Measurements from ENCODE around the gene GTPBP3.
"Not testable (repeated sequence)": the region's sequence is repeated elsewhere in the genome, so short reads cannot be mapped to it uniquely, and the experiment has no call there.

Gene GTPBP3

DNA sequence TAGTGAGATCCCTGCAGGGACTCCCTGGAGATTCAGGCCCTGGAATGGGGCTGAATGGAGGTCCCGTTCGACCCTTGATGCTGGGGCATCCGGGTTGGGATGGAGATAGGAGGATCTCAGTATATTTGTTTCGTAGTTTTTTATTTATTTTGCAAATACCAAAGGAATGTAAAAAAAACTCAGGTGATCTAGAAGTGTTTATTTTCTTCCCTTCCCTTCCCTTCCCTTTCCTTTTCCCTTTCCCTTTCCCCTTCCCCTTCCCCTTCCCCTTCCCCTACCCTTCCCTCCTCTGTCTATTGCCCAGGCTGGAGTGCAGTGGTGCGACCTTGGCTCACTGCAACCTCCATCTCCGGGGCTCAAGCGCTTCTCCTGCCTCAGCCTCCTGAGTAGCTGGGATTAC, 4.5 kb downstream of the GTPBP3 start:
- no peak for DNase-seq (ENCODE audit: low spot score)

DNA sequence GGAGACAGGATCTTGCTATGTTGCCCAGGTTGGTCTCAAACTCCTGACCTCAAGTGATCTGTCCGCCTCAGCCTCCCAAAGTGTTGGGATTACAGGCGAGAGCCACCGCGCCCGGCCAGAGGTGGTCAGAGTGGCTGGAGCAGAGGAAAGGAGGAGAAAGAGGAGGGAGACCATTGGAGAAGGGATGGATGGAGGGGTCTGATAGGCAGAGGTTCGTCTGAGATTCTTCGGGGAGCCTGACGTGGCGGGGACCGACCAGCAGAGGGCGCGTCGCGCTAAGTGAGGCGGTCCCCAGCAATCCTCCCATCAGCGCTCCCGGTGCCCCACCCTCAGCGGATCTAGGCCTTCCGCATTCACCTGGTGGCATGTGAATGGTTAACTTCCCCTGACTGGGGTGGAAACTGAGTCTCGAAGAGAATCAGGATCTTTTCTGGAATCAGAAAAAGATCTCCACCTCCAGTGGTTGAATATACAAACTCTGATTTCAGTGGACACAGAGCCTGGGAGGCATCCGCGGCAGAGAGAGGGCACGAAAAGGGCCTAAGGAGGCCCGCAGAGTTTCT, 8.8 kb downstream of the GTPBP3 start:
- peak; percentile 89 for DNase-seq (ENCODE audit: low spot score)

DNA sequence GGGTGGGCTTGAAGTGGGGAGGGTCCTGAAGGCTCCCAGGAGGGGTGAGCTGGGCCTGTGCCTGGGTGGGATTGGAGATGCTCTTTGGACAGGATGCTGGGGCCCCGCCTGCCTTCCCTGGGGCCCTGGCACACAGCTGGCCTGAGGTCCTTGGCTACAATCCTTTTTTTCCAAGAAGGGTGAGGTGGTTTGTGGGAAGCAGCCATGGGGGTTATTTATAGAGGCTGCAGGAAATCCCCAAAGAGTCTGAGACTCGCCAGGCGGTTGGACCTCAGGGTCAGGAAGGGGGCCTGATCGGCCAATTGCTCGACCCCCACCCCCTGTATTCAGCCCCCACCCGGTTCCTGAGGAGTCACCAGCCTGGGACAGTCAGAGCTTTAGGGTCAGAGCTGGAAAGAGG, 10.0 kb downstream of the GTPBP3 start:
- DNase-seq (ENCODE audit: low spot score) = no peak

DNA sequence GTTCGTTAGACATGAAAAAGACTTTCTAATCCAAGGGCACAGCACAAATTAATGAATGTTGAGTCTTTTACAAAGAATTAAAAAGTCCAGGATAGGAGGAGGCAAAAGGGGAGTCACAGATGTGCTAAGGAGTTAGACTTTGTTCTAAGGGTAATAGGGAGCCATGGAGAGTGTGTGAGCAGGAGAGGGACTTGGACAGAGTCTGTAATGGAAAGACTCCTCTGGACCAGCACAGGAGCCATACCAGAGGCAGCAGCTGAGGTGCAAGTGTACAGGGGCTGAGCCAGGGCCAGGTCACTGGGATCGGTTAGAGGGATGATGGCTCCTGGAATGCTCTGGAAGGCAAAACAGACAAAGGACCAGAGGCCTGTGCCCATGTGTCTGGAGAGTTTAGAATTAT, 10.5 kb downstream of the GTPBP3 start:
- DNase-seq (ENCODE audit: low spot score) = no peak

DNA sequence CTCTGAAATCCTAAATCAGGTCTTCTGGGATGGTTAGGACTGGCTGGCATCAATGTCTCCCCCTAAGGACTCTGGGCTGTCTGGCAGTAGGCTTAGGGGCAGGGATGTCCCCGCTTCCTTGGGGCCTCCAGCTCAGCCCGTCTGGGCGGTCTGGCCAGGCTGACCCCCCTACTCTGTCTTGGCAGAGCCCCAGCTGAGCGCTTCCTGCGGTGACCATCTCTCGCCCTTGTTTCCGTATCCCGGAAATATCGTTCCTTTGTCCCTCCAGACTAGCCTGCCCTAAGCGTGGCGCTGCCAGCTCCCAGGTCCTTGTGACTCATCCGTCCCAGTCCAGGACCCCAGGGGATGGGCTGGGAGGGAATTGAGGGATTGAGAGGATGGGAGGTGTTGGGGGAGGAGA, 11.3 kb downstream of the GTPBP3 start:
- peak; percentile 64 for DNase-seq (ENCODE audit: low spot score)

DNA sequence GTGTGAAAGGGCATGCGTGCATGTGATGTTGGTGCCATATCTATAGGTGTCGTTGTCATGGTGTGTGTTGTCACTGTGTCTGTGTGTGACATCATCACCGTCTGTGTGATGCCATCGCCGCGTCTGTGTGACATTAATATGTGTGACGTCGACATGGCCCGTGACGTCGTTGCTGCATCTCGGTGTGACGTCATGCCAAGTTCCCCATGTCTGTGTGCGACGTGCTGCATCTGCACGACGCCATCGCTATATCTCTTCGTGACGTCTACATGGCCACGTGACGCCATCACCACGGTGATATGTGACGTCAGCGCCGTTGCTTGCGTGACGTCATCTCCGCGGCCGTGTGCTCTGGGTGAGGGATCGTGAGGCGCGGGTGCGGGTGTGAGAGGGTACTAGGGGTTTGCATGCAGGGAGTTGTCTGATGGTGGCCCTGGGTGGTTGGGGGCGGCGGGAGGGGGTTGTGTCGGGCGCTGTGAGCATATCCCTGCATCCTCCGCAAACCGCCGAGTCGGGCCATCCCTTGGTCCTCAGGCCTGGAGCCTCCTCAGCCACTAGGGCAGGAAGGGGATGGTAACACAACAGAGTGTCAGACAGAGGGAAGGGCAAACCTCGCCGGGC, 14.6 kb downstream of the GTPBP3 start:
- DNase-seq (ENCODE audit: low spot score) = no peak

DNA sequence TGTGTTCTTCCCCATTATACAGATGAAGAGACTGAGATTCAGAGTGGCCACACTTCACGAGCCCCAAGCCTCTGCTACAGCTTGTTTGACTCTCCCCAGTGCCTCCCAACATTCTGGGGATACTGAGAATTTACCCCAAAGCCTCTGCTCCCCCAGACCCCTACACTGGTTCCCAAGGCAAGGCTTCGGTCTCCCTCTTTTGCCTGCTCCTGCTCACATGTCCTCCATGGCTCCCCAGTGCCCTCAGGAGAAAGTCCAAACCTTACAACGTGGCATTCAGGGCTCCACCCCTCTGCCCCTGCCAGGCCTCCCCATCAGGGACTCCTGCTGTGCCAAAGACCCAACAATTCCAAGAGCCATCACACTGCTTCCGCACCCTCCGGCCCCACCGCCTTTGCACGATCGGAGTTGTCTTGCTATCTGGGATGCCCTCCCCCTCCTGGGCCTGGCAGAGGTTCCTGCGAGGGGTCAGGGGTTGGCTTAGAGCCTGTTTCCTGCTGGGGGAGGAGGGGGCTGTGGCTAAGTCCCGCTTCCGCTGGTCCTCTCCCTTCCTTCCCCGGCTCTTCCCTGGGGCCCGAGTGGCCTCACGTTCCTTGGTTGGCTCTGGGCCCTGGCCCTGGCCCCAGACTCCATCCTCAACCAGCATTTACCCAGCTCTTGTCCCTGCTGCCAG, 15.4 kb downstream of the GTPBP3 start:
- no peak for DNase-seq (ENCODE audit: low spot score)

DNA sequence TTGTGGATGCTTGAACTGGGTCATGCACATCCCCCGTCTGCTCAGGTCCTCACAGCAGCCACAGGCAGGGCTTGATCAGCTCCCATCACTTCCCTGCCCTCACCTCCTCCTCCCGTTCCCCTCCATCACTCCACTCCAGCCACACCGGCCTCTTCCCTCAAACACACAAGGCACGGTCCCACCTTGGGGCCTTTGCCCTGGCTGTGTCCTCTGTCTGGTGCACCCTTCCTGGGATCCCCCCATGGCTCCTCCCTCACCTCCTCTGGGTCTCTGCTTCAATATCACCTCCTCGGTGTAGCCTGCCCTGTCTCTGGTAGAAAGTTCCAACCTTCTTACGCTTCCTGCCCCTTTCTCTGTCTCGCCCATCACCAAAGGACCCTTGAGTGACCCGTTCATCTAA, 16.0 kb downstream of the GTPBP3 start:
- DNase-seq (ENCODE audit: low spot score) = no peak

DNA sequence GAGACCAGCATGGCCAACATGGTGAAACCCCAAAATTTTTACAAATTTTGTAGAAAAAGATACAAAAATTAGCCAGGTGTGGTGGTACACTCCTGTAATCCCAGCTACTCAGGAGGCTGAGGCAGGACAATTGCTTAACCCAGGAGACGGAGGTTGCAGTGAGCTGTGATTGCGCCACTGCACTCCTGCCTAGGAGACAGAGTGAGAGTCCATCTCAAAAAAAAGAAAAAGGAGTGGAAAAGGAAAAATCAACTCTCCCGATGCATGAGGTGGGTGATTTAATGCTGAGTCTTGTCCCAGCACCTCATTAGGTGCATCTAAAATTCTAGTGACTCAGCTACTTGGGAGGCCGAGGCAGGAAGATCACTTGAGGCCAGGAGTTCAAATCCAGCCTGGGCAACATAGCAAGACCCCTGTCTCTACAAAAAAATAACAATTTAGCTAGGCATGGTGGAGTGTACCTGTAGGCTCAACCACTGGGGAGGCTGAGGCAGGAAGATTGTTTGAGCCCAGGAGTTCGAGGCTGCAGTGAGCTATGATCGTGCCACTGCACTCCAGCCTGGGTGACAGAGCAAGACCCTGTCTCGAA, 19.8 kb downstream of the GTPBP3 start:
- DNase-seq (ENCODE audit: low spot score) = no peak

DNA sequence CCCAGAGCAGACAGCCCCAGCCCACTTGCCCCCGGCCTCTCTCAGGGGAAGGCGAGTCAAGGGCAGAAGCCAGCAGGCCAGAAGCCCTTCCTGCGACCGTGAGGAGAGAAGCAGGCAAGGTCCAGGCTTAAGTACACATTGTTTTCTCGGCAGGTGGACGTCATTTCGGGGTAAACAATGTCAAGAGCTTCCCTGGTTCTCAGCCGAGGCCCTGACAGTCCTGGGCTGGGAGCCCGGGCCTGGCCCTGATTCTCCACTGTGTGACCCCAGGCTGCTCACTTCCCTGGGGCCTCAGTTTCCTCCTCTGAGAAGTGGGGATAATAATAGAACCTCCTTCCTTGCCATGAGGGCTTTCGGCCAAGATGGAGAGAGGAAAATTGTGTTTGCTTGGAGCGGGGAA, 20.4 kb downstream of the GTPBP3 start:
- DNase-seq (ENCODE audit: low spot score) = no peak

DNA sequence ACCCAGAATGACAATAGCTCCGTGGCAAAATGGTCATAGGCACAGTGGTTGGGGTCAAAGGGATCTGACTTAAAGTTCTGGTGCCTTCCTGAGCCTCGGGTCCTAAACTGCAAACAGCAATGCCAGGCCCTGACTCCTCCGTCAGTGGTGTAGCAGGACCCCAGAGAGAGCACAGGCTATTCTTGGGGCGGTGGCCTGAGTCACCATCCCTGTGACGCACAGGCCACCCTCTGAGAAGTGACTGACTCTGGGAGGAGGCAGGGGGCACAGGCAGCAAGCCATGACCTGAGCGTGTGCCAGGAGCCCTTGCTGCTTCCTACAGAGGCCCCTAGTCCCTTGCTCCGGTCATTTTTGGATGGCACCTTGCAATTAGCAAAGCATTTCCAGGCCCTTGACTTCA, 21.0 kb downstream of the GTPBP3 start:
- DNase-seq (ENCODE audit: low spot score) = peak; percentile 77

DNA sequence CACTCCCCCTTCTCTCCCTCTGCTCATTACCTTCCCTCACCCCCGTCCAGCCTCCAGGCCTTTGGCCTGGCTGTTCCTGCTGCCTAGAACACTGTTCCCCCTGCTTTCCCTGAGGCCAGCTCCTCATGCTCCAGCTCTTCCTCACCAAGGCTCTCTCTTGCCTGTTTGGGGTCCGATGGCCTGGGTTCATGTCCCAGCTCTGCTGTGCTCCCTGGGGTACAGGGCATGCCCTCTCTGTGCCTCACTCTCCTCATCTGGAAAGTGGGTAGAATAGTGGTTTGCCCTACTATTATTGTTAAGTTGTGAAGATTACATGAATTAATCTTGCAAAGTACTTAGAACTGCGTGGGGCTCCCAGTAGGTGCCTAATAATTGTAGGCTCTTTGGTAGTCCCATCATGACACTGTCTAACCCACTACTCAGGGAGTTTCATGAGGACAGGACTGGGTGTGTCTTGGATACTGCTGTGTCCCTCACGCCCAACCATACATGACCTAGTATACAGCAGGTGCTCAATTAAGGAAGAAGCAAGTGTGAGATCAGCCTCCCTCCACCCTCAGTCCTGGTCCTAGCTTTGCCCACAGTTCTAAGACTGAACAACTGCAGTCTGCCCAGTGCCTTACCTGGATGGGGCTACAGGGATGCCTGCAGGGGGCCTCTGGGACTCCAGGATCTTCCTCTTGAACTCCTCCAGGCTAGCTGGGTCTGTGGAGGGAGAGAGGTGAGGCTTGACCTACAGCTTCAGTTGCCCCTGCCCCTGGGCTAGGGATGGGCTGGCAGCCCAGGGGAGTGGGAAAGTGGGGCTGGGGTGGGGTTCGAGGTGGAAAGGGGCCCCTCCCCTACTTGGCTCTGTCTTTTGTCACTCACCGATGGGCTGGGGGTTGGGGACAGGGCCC, 22.8 kb downstream of the GTPBP3 start:
- DNase-seq (ENCODE audit: low spot score) = no peak

DNA sequence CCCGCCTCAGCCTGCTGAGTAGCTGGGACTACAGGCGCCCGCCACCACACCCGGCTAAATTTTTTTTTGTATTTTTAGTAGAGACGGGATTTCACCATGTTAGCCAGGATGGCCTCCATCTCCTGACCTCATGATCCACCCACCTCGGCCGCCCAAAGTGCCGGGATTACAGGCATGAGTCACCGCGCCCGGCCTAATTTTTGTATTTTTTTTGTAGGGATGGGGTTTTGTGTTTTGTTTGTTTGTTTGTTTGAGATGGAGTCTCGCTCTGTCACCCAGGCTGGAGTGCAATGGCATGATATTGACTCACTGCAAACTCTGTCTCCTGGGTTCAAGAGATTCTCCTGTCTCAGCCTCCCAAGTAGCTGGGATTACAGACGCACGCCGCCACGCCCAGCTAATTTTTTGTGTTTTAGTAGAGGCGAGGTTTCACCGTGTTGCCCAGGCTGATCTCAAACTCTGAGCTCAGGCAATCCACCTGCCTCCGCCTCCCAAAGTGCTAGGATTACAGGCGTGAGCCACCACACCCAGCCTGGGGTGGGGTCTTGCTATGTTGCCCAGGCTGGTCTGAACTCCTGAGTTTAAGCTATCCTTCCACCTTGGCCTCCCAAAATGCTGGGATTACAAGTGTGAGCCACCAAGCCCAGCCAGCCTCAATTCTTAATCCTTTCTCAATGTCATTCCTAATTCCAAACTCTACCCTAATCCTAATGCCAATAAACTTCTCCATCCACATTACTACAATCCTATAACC, 26.7 kb downstream of the GTPBP3 start:
- DNase-seq (ENCODE audit: low spot score) = not testable (repeated sequence)

DNA sequence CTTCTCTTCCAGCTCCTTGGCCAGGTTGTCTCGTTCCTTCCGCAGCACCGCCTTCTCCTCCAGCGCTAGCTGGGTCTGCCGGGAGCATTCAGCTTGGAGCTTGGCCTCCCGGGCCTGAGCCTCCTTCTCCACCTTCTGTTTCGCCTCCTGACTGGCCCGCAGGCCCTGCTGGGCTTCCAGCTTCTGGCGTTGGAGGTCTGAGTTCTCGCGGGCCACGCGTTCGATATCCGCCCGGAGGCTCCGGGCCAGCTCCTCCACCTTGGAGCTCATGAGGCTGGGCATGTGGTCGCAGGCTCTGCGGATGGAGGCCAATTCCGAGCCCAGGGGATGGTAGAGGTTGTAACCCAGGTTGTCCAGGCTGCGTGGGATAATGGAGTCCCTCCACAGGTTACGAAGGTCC, 28.0 kb downstream of the GTPBP3 start:
- DNase-seq (ENCODE audit: low spot score) = no peak

DNA sequence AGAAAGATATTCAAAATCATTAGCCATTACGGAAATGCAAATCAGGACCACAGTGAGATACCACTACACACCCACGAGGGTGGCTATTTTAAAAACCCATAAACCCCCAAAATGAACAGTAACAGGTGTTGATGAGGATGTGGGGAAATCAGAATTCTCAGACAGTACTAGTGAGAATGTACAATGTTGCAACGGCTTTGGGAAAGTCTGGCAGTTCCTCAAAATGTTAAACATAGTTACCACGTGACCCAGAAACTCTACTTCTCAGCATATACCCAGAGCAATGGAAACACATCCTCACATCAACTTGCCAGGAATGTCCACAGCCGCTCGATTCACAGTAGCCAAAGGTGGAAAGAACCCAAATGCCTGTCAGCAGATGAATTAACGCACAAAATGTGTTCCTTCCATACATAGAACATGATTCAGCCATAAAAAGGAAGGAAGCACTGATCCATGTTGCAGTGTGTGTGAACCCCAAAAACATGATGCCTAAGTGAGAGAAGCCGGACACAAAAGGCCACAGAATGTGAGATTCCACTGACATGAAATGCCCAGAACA, 32.8 kb downstream of the GTPBP3 start:
- DNase-seq (ENCODE audit: low spot score) = no peak

DNA sequence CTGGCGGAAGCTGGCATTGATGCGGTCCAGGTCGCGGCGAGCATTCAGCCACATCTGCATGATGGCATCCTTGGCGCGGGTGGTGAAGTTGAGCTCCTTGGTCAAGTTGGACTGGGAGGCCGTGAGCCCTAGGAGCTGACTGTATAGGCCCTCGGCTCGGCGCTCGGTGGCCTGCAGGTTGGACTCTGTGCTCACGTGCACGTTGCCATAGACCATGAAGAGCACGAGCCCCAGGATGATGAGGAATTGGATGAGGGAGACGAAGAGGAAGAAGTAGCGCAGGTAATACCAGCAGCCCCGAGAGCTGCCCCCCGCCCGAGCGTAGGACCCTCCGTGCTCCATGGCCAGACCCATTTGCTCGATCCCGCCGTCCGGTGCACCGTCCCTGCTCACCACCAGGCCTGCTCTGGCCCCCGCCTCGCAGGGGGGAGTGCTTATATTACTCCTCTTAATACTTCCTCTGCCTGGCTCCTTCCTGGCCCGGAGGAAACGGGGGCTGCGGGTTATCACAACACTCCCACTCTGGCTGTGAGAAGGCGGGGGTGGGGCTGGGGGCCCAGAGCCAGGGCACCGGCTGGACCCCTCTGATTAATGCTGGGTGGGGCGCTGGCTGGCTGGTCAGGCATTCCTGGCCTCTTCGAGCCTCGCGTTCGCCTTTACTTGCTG, 39.7 kb downstream of the GTPBP3 start, which contains the start of gene PLVAP:
Gene PLVAP, minus strand, starts transcription at position 408 of the 666 bp plus-strand sequence. Its CDS starts 54 bp downstream, at position 354.
- DNase-seq (ENCODE audit: low spot score) = no peak

DNA sequence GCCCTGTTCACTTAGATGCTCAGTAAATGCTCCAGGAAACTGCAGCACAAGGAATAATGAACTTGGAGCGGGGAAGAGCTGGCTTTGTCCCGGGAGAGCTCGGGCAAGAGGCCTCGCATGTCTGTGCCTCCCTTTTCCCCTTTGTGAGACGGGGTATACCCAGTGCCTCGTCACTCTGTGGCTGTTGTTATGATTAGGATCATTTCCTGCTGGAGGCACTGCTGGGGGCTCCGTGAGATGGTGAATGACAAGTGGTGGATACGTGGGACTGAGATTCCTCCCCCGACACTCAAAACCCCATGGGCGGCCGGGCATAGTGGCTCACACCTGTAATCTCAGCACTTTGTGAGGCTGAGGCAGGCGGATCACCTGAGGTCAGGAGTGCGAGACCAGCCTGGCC, 40.9 kb downstream of the GTPBP3 start:
- DNase-seq (ENCODE audit: low spot score) = no peak

DNA sequence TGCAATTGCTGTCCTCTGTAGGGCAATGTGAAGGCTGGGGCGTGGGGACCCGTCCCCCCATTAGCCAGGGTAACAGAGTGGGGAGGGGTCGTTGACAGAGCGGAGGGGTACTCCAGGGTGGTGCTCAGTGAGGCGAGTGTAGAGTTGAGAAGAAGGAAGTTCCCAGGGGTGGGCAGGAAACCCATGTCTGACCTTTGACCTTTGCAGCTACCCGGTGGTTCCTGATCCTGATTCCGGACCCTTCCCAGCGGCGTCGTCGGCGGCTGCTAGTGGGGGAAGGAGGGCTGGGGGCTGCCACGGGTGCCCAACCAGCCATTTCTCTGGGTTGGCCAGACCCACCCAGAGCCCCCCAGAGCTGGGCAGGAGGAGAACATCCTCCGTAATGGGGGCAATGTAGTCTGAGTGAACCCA, 41.9 kb downstream of the GTPBP3 start:
- DNase-seq (ENCODE audit: low spot score) = no peak

DNA sequence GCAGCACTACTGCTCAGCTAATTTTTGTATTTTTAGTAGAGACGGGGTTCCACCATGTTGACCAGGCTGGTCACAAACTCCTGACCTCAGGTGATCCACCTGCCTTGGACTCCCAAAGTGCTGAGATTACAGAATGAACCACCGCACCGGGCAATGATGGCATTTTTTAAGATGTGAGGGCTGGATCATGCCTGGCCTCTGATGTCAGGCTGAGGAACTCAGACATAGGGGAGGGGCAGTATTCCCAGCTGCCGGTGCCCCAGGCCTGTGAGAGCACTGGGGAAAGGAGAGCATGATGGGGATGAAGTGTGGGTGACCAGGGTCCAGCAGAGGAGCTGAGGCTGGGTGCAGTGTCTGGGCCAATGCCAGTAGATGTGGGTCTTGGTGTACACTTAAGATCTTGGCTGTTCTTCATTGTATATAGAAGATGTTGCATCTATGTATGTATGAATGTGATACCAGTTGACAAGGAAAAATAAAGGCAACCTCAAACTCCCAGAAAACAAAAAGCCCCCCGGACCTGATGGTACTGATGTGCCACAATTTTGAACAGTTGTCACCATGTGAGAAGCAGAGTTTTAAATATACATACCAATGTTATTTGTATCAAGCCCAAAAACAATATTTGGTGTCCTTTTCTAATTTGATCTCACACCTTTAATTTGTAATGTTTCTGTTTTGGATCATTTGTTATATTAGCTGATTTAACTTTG, 43.2 kb downstream of the GTPBP3 start:
- no peak for DNase-seq (ENCODE audit: low spot score)
